Left colon (tissue), 2 donors: ENCODE data around the gene PBX4. TPM values are rescaled to one million over a fixed set of nuclear protein-coding genes. Genes with fewer than 3 reads are reported as not detected.

Experiments
- ATAC-seq: fragments of 200-7000 bp; cut with Tn5 transposase; one replicate; pipeline ENCODE4 v1.9.1; 2020; ENCODE audit warnings: mild to moderate bottlenecking, moderate library complexity
- DNase-seq, 2 donors: peaks; one replicate each; pipeline ENCODE4 v3.0.0-alpha.2; 2020
- intact Hi-C, 2 donors: fragments of 100-400 bp; cut with DNase I in 1 of 2; cut with micrococcal nuclease in 1 of 2; formaldehyde crosslinking; loops; one replicate each; pipeline versions ENCODE4 v1.11.2 to v1.14.0; 2022; cut with DNase I, micrococcal nuclease
- total RNA-seq, 2 donors: library from RNA; stranded (reverse); fragmentation: NEBNext Ultra II Directional; extraction: Animal tissue kit (Norgen Biotek cat#: 25700); gene quantifications; one replicate each; pipeline ENCODE4 v1.2.1, GENCODE V29; 2021
- donor health status: DM: no; HTN: no; CAD: no.
- donor health status: DM: yes; HTN: yes; CAD: no.

PBX4 gene
- total RNA-seq, 2 donors from 2014 or later = 2.5 to 2.9 TPM

- ATAC-seq (no peak), DNase-seq (no peak)
- intact Hi-C loops = no loop called here
Measured at GRCh38 chr19:19571071-19571786, 47.3 kb downstream of the PBX4 start.

GRCh38 chr19:19570571-19570970, 47.9 kb downstream of the PBX4 start:
- intact Hi-C loops = no loop called here
- DNase-seq = no peak
- no peak for ATAC-seq

GRCh38 chr19:19568802-19569756, 49.4 kb downstream of the PBX4 start:
- ATAC-seq (no peak), DNase-seq (no peak)
- intact Hi-C loops = no loop called here

- DNase-seq = no peak
- intact Hi-C loops = no loop called here
- ATAC-seq = no peak
Measured at GRCh38 chr19:19567391-19567790, 51.1 kb downstream of the PBX4 start.

- ATAC-seq (no peak), DNase-seq (no peak)
- intact Hi-C loops = no loop called here
Measured at GRCh38 chr19:19566306-19566705, 52.2 kb downstream of the PBX4 start.

GRCh38 chr19:19563348-19563848, 55.1 kb downstream of the PBX4 start:
- intact Hi-C loops = no loop called here
- no peak for DNase-seq
- no peak for ATAC-seq

- intact Hi-C loops = no loop called here
- ATAC-seq (peak; percentile 49), DNase-seq (no peak)
Measured at GRCh38 chr19:19562665-19563347, 55.7 kb downstream of the PBX4 start.

- ATAC-seq (no peak), DNase-seq (no peak)
- intact Hi-C loops = no loop called here
Measured at GRCh38 chr19:19561946-19562664, 56.4 kb downstream of the PBX4 start.

- DNase-seq (no peak), ATAC-seq (no peak)
- intact Hi-C loops = no loop called here
Measured at GRCh38 chr19:19559931-19560330, 58.6 kb downstream of the PBX4 start.

GRCh38 chr19:19558636-19559035, 59.9 kb downstream of the PBX4 start:
- intact Hi-C loops = no loop called here
- ATAC-seq = no peak
- DNase-seq = no peak

GRCh38 chr19:19558055-19558454, 60.4 kb downstream of the PBX4 start:
- DNase-seq (no peak), ATAC-seq (no peak)
- intact Hi-C loops = no loop called here

GRCh38 chr19:19554074-19555023, 64.1 kb downstream of the PBX4 start:
- peak in 1 of 2 donors; percentile 59 for DNase-seq
- intact Hi-C loops = no loop called here
- ATAC-seq = peak; percentile 69

- DNase-seq (no peak), ATAC-seq (no peak)
- intact Hi-C loops = no loop called here
Measured at GRCh38 chr19:19553670-19554069, 64.8 kb downstream of the PBX4 start.

GRCh38 chr19:19552798-19553197, 65.7 kb downstream of the PBX4 start:
- peak; percentile 81 for ATAC-seq
- peak in 1 of 2 donors; percentile 47 for DNase-seq
- intact Hi-C loops = no loop called here

- no peak for ATAC-seq
Measured at GRCh38 chr19:19551853-19552192, 66.7 kb downstream of the PBX4 start.

GRCh38 chr19:19550972-19551852, 67.3 kb downstream of the PBX4 start:
- intact Hi-C loops = no loop called here
- ATAC-seq = no peak
- DNase-seq = no peak

More at GRCh38 chr19:19551853-19552192, 66.7 kb downstream of the PBX4 start:
- intact Hi-C loops = no loop called here
- DNase-seq = no peak

- DNase-seq (no peak), ATAC-seq (no peak)
- intact Hi-C loops = no loop called here
Measured at GRCh38 chr19:19550485-19550929, 68.0 kb downstream of the PBX4 start.
